Forelimb muscle (tissue), 1 donor: ENCODE results near the gene SIGLEC8. TPM values are rescaled to one million over a fixed set of nuclear protein-coding genes. Genes with fewer than 3 reads are reported as not detected.
"Not testable (repeated sequence)": the region's sequence is repeated elsewhere in the genome, so short reads cannot be mapped to it uniquely, and the experiment has no call there.

Source experiments
- DNase-seq: peaks from one replicate; pipeline ENCODE4 v3.0.0-alpha.2; 2013; ENCODE audit warnings: low read depth
- polyA plus RNA-seq: library from polyadenylated mRNA; unstranded; fragments of 120-200 nt; gene quantifications from one replicate; pipeline ENCODE4 v1.2.1, GENCODE V29; 2013; ENCODE audit not compliant: insufficient read length

SIGLEC8 gene
- not detected for polyA plus RNA-seq

- DNase-seq: no peak
Measured at GRCh38 chr19:51458051-51458645, at the start of gene SIGLEC8. Gene SIGLEC8, minus strand, starts transcription at chr19:51458454. Its CDS starts 67 bp downstream, at chr19:51458387.

DNA sequence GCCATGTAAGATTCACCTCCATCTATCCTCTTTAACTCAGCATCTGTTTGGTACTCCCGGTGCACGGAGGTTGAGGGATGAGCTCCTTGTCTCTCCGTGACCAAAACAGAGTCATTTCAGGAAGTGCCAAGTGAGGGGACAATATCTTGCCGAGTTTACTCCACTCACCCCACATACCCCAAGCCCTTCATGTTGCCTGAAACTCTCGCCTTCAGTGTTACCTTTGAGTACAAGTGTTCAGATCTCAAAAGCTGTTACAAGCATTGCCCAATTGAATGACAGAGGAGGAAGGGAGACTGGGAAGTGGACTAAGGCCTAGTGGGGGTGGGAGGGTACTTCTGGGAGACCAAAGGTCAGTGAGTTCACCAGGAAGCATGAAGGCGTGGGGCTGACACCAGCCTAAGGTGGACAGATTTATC lies 49.4 kb upstream of the SIGLEC8 start:
- no peak for DNase-seq

GRCh38 chr19:51507192-51507591 lies 48.9 kb upstream of the SIGLEC8 start:
- DNase-seq: no peak

DNA sequence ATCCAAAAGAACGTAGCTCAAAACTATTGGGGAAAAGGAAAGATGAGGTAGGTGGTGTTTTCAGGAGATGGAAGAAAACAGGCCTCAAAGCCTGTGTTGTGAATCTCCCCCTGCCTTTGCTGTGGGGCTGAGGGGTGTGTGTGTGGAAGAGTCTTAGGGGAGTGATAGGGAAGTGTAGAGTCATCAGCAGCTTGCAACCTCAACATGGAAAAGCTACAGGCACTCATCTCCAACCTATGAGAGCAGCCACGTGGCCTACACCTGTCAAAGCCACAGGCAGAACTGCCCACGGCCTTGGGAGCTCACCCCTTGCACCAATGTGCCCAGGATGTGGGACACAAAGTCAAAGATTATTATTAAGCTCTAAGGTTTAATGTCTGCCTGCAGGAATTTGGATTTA lies 47.6 kb upstream of the SIGLEC8 start:
- DNase-seq: no peak

- DNase-seq: no peak
Measured at GRCh38 chr19:51503896-51504295, 45.6 kb upstream of the SIGLEC8 start.

- DNase-seq: no peak
Measured at GRCh38 chr19:51503286-51503817, 45.1 kb upstream of the SIGLEC8 start.

DNA sequence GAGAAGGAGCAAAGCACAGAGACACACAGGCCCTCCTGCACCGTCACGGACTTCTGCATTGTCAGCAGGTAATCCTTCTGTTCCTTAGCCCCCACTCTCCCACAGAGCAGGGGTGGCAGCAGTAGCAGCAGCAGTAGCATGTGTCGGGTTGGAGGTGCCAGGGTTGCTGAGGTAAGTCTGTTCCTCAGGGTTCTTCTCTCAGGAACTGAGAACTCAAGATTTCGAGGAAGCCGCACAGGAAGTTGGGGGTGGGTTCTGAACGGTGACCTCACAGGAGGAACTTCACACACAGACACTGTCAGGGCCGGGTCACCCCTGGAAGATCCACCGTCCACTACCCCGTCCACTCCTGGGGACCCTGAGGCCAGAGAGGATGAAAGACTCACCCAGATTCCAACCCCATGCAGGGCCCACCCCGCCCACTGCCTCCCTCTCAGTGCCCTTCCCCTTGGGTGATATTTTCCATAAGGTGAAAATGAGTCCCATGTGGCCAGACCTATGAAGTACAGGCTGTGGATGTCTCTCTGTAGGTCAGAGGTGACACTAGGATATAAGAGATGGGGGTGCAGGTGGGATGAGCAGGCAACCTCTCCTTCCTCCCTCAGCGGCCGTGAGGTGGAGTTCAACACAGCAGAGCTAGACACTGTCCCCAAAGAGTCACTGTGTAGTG lies 43.5 kb upstream of the SIGLEC8 start, which contains the start of gene SIGLEC12:
Gene SIGLEC12, minus strand, starts transcription at position 207 of the 670 bp plus-strand sequence. Its CDS starts 67 bp downstream, at position 140.
- no peak for DNase-seq

DNA sequence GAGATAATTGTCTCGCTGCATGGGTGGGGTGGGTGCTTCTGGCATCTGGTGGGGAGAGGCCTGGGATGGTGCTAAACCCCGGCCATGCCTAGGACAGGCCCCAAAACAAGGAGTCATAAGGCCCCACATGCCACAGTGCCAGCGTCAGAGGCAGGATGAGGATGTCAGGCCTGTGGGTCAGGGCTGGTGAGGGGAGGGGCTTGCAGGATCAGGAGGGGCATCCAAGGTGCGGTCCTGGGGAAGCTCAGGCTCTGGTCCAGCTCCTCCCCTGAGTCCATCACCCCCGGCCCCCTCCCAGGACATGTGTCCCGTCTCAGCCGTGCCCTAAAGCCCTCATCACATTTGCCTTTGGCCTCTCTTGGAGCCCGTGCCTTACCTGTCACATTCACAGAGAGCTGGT lies 42.7 kb upstream of the SIGLEC8 start:
- DNase-seq: not testable (repeated sequence)

DNA sequence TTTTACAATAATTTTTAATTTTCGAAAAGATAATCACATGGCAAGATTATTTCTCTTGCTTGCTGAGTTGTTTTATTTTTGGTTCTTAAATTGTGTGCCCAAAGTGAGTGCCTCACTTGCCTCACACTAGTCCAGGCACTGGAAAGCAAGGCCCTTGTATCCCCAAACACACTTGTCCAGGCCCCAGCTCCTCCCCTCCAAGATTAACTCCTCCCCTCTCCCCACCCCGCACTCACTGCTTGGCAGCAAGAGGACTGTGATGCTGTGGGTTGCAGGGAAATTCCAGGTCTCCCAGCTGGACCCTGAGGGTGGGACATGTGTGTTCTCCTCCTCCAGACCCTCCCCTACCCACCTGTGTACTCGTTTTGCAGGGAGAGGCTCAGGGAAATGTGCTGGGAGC lies 39.4 kb upstream of the SIGLEC8 start:
- no peak for DNase-seq

GRCh38 chr19:51493776-51494175 lies 35.5 kb upstream of the SIGLEC8 start:
- DNase-seq: no peak

DNA sequence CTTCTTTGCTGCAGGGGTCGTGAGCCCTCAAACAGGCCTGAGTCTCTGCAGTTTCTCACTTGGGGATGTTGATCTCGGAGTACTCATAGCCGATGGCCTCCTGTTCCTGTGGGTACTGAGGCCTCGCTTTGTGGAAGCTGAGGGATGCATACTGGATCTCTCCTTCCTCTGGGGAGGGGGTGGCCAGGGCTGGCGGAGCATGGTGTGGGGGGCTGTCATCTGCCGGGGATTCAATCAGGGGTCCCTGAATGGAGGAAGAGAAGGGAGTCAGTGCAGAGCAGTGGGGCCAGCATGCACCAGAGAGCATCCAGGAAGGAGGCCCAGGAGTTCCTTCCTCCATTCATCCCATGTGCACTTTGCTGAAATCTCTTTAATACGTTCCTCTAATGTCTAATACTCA lies 33.3 kb upstream of the SIGLEC8 start:
- no peak for DNase-seq

DNA sequence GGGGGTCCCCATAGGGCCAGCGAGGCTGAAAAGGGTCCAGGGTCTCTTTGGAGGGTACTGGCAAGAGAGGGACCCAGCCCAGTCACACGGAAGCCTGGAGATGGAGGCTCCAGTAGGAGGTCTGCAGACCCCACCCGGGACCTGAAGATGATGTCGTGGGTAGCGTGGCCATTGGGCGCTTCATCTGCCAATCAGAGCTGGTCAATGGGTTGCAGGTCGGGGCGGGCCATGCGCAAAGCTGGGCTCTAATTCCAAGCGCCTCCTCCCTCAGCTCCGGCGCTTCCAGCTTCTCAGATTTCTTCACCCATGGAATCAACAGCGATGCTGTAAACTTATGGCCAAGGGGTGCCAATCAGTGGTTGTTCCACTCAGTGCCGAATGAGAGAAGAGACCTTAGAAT lies 32.4 kb upstream of the SIGLEC8 start:
- no peak for DNase-seq

DNA sequence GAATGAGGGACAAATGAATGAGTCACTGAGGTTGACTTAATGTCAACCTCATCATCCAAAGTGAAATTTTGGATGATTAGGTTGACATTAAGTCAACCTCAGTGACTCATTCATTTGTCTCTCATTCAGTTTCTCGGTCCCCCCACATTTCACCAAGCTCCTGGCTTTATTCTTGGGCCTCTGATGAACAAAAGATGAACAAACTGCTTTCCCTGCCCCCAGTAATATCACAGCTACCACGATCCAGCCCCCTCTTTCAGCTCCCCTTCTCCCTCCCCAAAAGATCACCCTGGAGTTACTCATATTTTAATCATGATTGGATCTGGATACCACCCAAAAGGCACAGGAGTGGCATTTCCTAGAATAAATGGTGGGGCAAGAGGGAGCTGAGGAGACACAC lies 30.9 kb upstream of the SIGLEC8 start:
- DNase-seq: no peak

DNA sequence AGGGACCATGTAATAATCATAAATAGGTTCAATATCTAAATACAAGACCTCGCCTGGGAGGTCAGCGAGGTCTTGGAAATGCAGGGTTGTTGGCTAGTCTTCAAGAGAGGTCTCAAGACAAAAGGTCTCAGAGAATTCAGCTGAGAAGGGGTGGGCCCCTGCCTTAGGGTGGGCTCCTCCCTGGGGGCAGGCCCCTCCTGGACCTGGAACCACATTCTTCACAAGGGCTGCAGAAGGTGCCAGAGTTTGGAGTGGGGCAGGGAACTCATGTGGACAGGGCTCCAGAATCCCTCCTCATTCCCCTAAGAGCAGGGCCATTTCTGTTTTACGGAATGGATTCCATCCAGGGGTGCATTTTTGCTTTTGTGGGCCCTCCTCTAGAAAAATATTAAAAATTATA lies 30.2 kb upstream of the SIGLEC8 start:
- no peak for DNase-seq

DNA sequence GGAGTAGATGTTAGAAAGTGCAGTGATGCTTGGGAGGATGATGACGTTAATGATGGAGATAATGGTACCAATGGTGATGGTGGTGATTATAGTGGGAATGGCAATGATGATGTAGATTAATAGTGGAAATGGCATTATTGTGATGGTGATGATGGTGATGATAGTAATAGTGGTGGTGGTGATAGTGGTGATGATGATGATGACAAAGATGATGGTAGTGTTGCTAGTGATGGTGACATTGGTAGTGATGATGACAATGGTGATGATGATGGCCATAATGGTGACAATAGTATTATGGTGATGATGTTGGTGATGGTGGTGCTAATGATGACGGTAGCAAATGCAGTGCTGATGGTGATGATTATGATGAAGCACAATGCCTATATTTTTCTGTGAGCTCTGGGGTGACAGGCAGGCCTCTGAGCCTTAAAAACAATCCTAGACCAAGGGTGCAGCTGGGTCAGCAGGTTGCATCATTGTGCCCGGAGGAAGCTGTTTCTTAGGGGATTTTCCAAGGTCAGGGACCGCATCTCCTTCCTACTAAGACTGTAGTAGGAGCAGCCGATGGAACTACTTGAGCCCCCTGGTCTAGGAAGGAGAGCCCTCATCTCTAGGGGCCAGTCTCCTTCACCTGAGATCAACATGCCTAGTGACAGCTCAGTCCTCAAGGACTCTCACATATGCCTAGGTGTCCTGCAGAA lies 27.9 kb upstream of the SIGLEC8 start:
- DNase-seq: no peak

DNA sequence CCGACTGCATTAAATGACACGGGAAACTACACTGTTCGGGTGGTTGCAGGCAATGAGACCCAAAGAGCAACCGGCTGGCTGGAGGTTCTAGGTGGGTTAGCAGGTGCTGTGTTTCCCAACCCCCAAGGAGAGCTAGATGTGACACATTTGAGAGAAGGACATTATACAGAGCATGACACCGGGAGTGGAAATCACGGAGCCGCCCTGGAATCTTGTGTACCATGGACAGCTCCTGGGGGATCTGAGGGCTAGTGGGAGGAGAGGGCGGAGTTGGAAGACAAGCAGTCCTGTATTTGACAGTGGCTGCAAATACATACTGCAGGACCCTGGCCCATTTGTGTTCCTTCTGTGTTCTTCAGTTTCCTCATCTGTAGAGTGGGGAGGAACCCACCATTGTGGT lies 22.3 kb upstream of the SIGLEC8 start:
- no peak for DNase-seq

- no peak for DNase-seq
Measured at GRCh38 chr19:51479531-51480331, 21.5 kb upstream of the SIGLEC8 start.

GRCh38 chr19:51478381-51479234 lies 20.4 kb upstream of the SIGLEC8 start, which contains the start of gene CEACAM18:
Gene CEACAM18, plus strand, starts transcription at chr19:51478539.
- DNase-seq: no peak

GRCh38 chr19:51477344-51477743 lies 19.1 kb upstream of the SIGLEC8 start:
- DNase-seq: no peak

DNA sequence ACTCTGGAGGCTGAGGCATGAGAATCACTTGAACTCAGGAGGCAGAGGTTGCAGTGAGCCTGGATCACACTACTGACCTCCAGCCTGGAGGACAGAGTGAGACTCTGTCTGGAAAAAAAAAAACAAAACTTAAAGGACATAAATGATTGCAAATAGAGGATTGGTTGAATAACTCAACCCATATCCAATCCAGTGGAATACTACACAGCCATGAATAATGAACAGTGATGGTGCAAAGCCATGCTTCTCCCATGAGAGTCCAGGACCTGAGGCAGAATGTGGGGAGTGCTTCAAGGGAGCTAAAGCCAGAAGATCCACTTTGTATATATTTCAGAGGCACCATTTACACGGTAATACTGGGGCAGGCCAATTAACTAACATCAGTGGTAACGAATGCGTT lies 17.9 kb upstream of the SIGLEC8 start:
- DNase-seq: no peak
